Astrocyte of the spinal cord (primary cell): Measurements from ENCODE around the gene CDCA3.

Experiments used
- DNase-seq: peaks from one replicate; pipeline ENCODE4 v3.0.0; 2011; ENCODE audit warnings: low read depth, low spot score
- H3K4me3 ChIP-seq: 2 replicates; pipeline ENCODE4 v1.5.1; 2011; ENCODE audit warnings: low read depth, mild to moderate bottlenecking, low read length, moderate library complexity
- in situ Hi-C: cut with HindIII; loops from 2 replicates; pipeline ENCODE4 v1.10.0; 2017; ENCODE audit warnings: low sequenced_read_pairs
- TF ChIP-seq, protein P1 (sequence below): IDR thresholded peaks from 2 replicates; pipeline ENCODE4 v1.5.1; 2012; ENCODE audit warnings: low read depth, mild to moderate bottlenecking, low read length, inconsistent platforms

CDCA3 gene

DNA sequence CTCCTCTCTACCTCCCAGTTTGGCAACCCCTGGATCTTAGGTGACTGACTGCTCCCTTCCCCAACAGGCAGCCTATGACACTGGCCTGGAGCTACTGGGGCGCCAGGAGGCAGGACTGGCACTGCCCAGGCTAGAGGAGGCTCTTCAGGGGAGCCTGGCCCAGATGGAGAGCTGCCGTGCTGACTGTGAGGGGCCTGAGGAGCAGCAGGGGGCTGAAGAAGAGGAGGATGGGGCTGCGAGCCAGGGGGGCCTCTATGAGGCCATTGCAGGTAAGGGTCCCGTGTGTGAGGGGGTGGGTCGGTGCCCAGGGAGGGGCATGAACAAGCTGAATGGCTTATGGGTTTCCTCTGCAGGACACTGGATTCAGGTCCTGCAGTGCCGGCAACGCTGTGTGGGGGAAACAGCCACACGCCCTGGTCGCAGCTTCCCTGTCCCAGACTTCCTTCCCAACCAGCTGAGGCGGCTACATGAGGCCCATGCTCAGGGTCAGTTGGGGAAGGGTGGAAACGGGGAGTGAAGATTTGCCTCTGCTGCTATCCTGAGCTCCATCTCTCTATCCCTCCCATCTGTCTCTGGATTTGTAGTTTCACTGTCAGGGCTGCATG, 20.7 kb downstream of the CDCA3 start:
- in situ Hi-C loops, result no loop called here
- H3K4me3 ChIP-seq, result no peak overlapping the region
- TF ChIP-seq, protein P1, sequence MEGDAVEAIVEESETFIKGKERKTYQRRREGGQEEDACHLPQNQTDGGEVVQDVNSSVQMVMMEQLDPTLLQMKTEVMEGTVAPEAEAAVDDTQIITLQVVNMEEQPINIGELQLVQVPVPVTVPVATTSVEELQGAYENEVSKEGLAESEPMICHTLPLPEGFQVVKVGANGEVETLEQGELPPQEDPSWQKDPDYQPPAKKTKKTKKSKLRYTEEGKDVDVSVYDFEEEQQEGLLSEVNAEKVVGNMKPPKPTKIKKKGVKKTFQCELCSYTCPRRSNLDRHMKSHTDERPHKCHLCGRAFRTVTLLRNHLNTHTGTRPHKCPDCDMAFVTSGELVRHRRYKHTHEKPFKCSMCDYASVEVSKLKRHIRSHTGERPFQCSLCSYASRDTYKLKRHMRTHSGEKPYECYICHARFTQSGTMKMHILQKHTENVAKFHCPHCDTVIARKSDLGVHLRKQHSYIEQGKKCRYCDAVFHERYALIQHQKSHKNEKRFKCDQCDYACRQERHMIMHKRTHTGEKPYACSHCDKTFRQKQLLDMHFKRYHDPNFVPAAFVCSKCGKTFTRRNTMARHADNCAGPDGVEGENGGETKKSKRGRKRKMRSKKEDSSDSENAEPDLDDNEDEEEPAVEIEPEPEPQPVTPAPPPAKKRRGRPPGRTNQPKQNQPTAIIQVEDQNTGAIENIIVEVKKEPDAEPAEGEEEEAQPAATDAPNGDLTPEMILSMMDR, result no peak
- no peak for DNase-seq

DNA sequence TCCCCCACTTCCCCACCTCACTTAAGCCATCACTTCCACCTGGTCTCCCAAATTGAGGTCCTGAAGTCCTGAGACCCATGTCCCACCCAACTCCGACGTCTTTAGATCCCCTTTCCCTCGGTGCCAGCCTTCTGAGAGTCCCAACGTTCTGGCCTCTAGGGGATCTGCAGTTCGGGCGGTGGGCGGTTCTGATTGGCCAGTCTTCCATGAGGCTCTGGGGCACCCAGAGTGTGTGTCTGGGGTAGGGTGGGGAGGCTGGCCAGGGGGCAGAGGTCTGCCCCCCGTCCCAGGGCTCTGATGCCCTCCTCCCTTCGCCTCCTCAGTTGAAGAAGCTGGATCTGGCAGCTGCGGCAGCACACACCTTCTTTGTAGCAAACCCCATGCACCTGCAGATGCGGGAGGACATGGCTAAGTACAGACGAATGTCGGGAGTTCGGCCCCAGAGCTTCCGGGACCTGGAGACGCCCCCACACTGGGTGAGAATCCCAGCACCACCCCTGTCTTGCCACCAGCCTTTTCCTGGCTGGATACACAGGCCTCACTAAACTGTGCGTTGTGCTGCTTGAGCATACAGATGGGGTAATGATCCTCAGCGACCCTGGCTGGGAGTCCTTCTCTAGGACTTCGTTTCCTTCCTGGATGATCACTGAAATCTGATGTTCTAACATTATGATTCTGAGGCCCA, 21.4 kb downstream of the CDCA3 start:
- in situ Hi-C loops, result no loop called here
- no peak for DNase-seq
- TF ChIP-seq, protein P1, result peak; percentile 34
- peak overlapping the region; percentile 94 for H3K4me3 ChIP-seq

DNA sequence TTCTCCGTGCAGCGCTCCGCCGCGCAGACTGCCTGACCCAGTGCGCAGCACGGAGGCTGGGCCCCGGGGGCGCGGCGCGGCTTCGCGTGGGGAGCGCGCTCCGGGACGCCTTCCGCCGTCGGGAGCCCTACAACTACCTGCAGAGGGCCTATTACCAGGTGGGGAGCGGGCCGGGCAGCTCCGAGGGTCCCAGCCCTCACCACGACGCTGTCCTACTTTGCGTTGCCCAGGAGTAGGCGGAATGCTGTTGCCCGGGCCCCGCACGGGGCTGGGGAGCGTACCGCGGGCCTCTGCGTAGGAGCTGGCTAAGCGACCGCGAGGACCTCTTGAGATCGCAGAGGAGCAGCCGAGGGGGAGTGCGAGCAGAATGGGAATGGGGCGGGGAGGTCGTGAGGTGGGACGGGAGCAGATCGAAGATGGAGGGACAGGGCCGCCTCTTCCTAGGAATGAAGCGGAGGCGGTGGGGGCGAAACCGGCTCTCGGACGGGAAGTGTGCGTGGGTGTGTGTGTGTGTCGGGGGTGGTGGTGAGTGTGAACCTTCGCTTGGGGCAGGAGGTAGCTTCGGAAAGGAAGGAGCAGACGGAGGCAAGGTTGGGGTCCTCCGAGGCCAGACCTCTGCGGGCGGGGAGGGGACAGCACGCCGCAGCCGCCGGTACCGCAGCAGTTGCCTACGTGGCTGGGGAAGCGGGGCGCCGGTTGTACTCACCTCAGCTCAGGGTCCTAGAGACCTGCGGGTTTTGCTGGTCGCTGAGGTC, 22.1 kb downstream of the CDCA3 start:
- peak; percentile 61 for DNase-seq

DNA sequence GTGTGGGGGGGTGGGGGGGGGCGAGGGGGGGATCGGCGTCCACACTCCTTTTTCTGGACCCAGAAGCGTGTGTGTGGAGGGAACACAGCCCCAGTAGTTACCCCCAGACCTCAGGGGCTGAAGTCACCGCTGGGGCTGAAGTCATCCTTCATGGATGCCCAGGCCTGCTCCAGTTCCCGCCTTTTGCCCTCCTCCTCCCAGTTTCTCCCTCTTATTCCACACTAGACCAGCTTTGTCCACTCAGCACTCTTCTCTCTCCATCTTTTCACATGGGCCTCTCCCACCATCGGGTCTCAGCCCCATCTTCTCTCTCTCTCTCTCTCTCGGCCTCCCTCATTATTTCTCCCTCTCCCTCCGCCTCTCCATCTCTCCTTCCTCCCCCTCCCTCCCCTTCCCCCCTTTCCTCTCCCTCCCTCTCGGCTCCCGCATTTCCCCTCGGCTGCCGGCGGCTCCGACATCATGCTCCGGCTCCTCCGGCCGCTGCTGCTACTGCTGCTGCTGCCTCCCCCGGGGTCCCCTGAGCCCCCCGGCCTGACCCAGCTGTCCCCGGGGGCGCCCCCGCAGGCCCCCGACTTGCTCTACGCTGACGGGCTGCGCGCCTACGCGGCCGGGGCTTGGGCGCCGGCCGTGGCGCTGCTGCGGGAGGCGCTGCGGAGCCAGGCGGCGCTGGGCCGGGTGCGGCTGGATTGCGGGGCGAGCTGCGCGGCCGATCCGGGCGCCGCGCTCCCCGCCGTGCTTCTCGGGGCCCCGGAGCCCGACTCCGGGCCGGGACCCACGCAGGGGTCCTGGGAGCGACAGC, 22.9 kb downstream of the CDCA3 start, which contains the start of gene P3H3:
TSS of gene P3H3 (plus strand) at position 426 of the 799 bp plus-strand sequence. CDS start at position 460, 34 bp downstream.
- peak; percentile 37 for DNase-seq
- TF ChIP-seq, protein P1, result no peak
- peak within 1 kb of the TSS; percentile 94 for H3K4me3 ChIP-seq
- in situ Hi-C loops, result no loop called here

More for the DNA sequence above, 22.1 kb downstream of the CDCA3 start:
- in situ Hi-C loops, result no loop called here
- TF ChIP-seq, protein P1, result no peak
- H3K4me3 ChIP-seq, result peak overlapping the region; percentile 94

DNA sequence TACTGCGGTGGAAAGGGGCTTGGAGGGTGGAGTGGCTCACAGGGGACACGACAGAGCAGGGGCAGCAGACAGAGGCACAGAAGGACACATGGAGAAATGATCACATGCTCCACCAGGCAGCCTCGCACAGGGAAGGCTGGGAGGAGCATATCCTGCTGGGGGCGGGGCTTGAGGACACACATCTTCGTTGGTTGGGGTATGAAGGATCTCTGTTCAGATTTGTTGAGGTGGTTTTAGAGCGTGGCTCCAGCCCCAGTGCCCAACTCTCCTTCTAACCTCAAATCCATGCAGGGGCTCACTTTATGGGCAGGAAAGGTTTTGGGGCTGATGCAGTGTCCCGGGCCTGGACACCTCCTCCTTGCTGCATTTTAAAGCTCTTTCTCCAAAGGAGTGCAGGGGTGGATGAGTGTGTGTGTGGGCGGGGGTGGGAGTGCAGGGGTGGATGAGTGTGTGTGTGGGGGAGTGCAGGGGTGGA, 23.6 kb downstream of the CDCA3 start:
- DNase-seq, result peak; percentile 81
- no peak overlapping the region for H3K4me3 ChIP-seq
- in situ Hi-C loops, result no loop called here
- TF ChIP-seq, protein P1, result no peak
